Measurements from ENCODE around the gene ANKRD1.

The ANKRD1 gene

GRCh38 chr10:90939116-90939515 is 18.2 kb upstream of the ANKRD1 start:
- CTCF ChIA-PET, result interaction anchor here (1.2 kb wide), 1 partner anchor 30 kb away, joined by 4 read pairs; no protein-coding TSS in a partner anchor
- POLR2A ChIA-PET, result no interaction called here
- no peak overlapping the region for H3K4me3 ChIP-seq (ENCODE audit: low read depth, low read length)
- TF ChIP-seq CTCF (IDR thresholded peaks at IDR 0.05; ENCODE audit: insufficient read depth, low read length, missing control alignments), result no peak
- DNase-seq (ENCODE audit: low read depth, low spot score), result no peak

DNA sequence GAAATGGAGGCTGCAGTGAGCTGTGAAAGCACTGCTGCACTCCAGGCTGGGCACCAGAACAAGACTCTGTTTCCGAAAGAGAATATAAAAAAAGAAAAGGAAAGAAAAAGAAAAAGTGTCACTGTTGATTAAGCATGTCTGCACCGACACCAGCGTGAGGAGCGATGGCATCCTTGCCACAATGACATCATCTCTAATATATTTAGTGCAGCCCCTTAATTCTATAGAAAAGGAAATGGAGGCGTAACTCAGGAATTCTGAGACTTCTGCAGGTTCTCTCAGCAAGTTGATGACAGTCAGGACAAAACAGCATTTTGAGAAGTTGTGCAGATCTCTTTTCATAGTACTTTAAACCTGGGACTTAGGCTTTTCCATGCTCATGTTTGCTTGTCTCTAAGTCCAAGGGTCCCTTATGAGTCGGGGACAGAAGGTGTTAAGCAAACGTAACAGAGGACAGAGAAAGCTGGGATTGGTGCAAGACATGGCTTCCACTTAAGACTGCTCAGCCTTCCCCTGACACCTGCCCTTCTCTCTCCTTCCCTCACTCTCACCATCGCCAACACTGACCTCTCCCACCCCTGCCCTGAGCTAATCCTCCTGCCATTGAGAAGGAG is 16.9 kb upstream of the ANKRD1 start:
- no peak for DNase-seq (ENCODE audit: low read depth, low spot score)
- TF ChIP-seq CTCF (IDR thresholded peaks at IDR 0.05; ENCODE audit: insufficient read depth, low read length, missing control alignments), result no peak
- no peak overlapping the region for H3K4me3 ChIP-seq (ENCODE audit: low read depth, low read length)
- ChIA-PET POLR2A (no interaction called here), CTCF (no interaction called here)

GRCh38 chr10:90936276-90936659 is 15.4 kb upstream of the ANKRD1 start:
- no peak for DNase-seq (ENCODE audit: low read depth, low spot score)
- ChIA-PET POLR2A (interaction anchor here (0.8 kb wide), 1 partner anchor 24 kb away, joined by 3 read pairs; no protein-coding TSS in a partner anchor), CTCF (interaction anchor here (0.6 kb wide), 1 partner anchor 11 kb away, joined by 3 read pairs; no protein-coding TSS in a partner anchor)
- no peak overlapping the region for H3K4me3 ChIP-seq (ENCODE audit: low read depth, low read length)
- no peak for TF ChIP-seq CTCF (IDR thresholded peaks at IDR 0.05; ENCODE audit: insufficient read depth, low read length, missing control alignments)

GRCh38 chr10:90935581-90936275 is 14.8 kb upstream of the ANKRD1 start:
- DNase-seq (ENCODE audit: low read depth, low spot score), result no peak

GRCh38 chr10:90930971-90931871 is 10.3 kb upstream of the ANKRD1 start:
- POLR2A ChIA-PET, result interaction anchor here (0.6 to 2.3 kb wide), 4 partner anchors 10 to 47 kb away, joined by 3 to 22 read pairs (median 4); partner anchors contain the start of gene ANKRD1
- peak; percentile 98 for DNase-seq (ENCODE audit: low read depth, low spot score)

More at GRCh38 chr10:90935581-90936275, 14.8 kb upstream of the ANKRD1 start:
- POLR2A ChIA-PET, result interaction anchor here (0.8 kb wide), 1 partner anchor 24 kb away, joined by 3 read pairs; no protein-coding TSS in a partner anchor
- CTCF ChIA-PET, result interaction anchor here (0.6 to 0.7 kb wide), 2 partner anchors 10 to 1090 kb away, joined by 3 read pairs; no protein-coding TSS in a partner anchor
- TF ChIP-seq CTCF (IDR thresholded peaks at IDR 0.05; ENCODE audit: insufficient read depth, low read length, missing control alignments), result no peak
- no peak overlapping the region for H3K4me3 ChIP-seq (ENCODE audit: low read depth, low read length)

More at GRCh38 chr10:90930971-90931871, 10.3 kb upstream of the ANKRD1 start:
- H3K4me3 ChIP-seq (ENCODE audit: low read depth, low read length), result no peak overlapping the region; the same call in 1 of the 2 replicates
- TF ChIP-seq CTCF (IDR thresholded peaks at IDR 0.05; ENCODE audit: insufficient read depth, low read length, missing control alignments), result no peak
- CTCF ChIA-PET, result interaction anchor here (1.3 to 5.3 kb wide), 3 partner anchors 12 to 319 kb away, joined by 3 to 32 read pairs (median 5); no protein-coding TSS in a partner anchor

Data from AG04449 (cell line).